Body of pancreas (tissue), 4 donors: Measurements from ENCODE around the gene CCDC71. TPM values are rescaled to one million over a fixed set of nuclear protein-coding genes. Genes with fewer than 3 reads are reported as not detected.

Experiments used
- ATAC-seq: fragments of 150-250 bp; one replicate; pipeline ENCODE4 v1.9.1; 2016
- DNase-seq, 4 donors: peaks; one replicate each; pipeline ENCODE4 v3.0.0-alpha.2; 2019
- H3K27ac ChIP-seq, 4 donors: fragments of 200-600 bp; sonication (generic); 1 replicate in 3 of 4; 2 replicates in 1 of 4; pipeline versions ENCODE4 v1.5.1 to v1.6.1; 2016 to 2019; ENCODE audit warnings: mild to moderate bottlenecking in 1 of 4, mixed read lengths in 1 of 4, moderate library complexity in 1 of 4
- H3K27me3 ChIP-seq, 2 donors: fragments of 200-600 bp; sonication (generic); one replicate each; pipeline ENCODE4 v1.6.0; 2016; ENCODE audit warnings: mild to moderate bottlenecking in 1 of 2
- H3K36me3 ChIP-seq, 2 donors: fragments of 200-600 bp; sonication (generic); replicated peaks in 1 of 2; 2 replicates each; pipeline ENCODE4 v1.5.1; 2016; ENCODE audit warnings: low read depth in 2 of 2; ENCODE audit not compliant: insufficient read depth in 1 of 2
- H3K4me1 ChIP-seq: fragments of 200-600 bp; sonication (generic); one replicate; pipeline ENCODE4 v1.6.0; 2016
- H3K4me3 ChIP-seq, 2 donors: fragments of 200-600 bp; sonication (generic); 1 replicate in 1 of 2; 2 replicates in 1 of 2; pipeline ENCODE4 v1.5.1; 2016 to 2019
- H3K9me3 ChIP-seq, 3 donors: fragments of 200-600 bp; sonication (generic); 1 replicate in 2 of 3; 2 replicates in 1 of 3; pipeline ENCODE4 v1.5.1; 2016
- CTCF ChIP-seq, 7 experiments: fragments of 450-650 bp in 4 of 7; fragments of 200-600 bp in 3 of 7; sonication (generic) in 3 of 7; IDR thresholded peaks; one replicate each; pipeline ENCODE4 v1.5.1; 2016 to 2019; ENCODE audit warnings: antibody characterized with exemption in 7 of 7
- POLR2A ChIP-seq, 3 donors: fragments of 450-650 bp; IDR thresholded peaks; one replicate each; pipeline ENCODE4 v1.6.1; 2016; ENCODE audit warnings: antibody characterized with exemption in 3 of 3, mild to moderate bottlenecking in 2 of 3
- WGBS, 2 donors: methylation state at CpG; one replicate each; pipeline ENCODE4 v1.1.5; 2017; 5-methylcytosine and 5-hydroxymethylcytosine counted together
- intact Hi-C: fragments of 100-400 bp; cut with DNase I; formaldehyde crosslinking; loops from one replicate; pipeline ENCODE4 v1.15.1; 2023
- total RNA-seq, 2 donors: library from RNA; depleted of rRNA; stranded (reverse); fragments of >200 nt; gene quantifications; one replicate each; pipeline ENCODE4 v1.1.0, GENCODE V29; 2016

The CCDC71 gene
- total RNA-seq, 2 donors from 2014 or later = 15.5 to 19.5 TPM

GRCh38 chr3:49174397-49174985, 8.4 kb upstream of the CCDC71 start:
- DNase-seq = no peak
- Histone ChIP-seq H3K4me3 (no peak overlapping the region), H3K36me3 (no peaks in the 10 kb centered on the region), H3K9me3 (no peaks in the 10 kb centered on the region), H3K27ac (no peak overlapping the region), H3K4me1 (peaks cover 35% of the 10 kb centered on the region), H3K27me3 (no peaks in the 10 kb centered on the region)
- no peak for ATAC-seq
- intact Hi-C loops = loop anchor here (10.0 kb wide), 1 partner anchor 100 kb away; the partner anchor contains the start of gene C3orf62
- WGBS, 2 donors = 94 to 100% methylated on average over 2 to 9 of the region's 9 CpGs
- TF ChIP-seq CTCF (IDR thresholded peaks at IDR 0.05) (no peak), POLR2A (IDR thresholded peaks at IDR 0.05) (no peak)

GRCh38 chr3:49173792-49174170, 7.7 kb upstream of the CCDC71 start:
- ATAC-seq (no peak), DNase-seq (no peak)
- H3K9me3 ChIP-seq = no peaks in the 10 kb centered on the region
- WGBS, 2 donors = 66 to 70% methylated on average over 4 of the region's 4 CpGs
- intact Hi-C loops = loop anchor here (10.0 kb wide), 1 partner anchor 101 kb away; the partner anchor contains the start of gene C3orf62
- peaks cover 35% of the 10 kb centered on the region for H3K4me1 ChIP-seq
- peak overlapping the region in 1 of 4 donors; percentile 53 for H3K27ac ChIP-seq
- H3K27me3 ChIP-seq = no peaks in the 10 kb centered on the region
- H3K4me3 ChIP-seq = no peak overlapping the region
- H3K36me3 ChIP-seq = no peaks in the 10 kb centered on the region
- TF ChIP-seq CTCF (IDR thresholded peaks at IDR 0.05) (no peak), POLR2A (IDR thresholded peaks at IDR 0.05) (no peak)

- intact Hi-C loops = loop anchor here (10.0 kb wide), 1 partner anchor 102 kb away; the partner anchor contains the start of gene C3orf62
- DNase-seq = peak in 3 of 4 donors; percentile 44 to 50 (median 49)
- WGBS, 2 donors = 33 to 67% methylated on average over 2 to 3 of the region's 3 CpGs
- H3K9me3 ChIP-seq = no peaks in the 10 kb centered on the region
- H3K4me3 ChIP-seq = no peak overlapping the region
- H3K27me3 ChIP-seq = no peaks in the 10 kb centered on the region
- peaks cover 35% of the 10 kb centered on the region for H3K4me1 ChIP-seq
- H3K27ac ChIP-seq = peak overlapping the region in 3 of 4 donors; percentile 39 to 78 (median 53)
- ATAC-seq = no peak
- H3K36me3 ChIP-seq = no peaks in the 10 kb centered on the region
- TF ChIP-seq CTCF (IDR thresholded peaks at IDR 0.05) = no peak
- no peak for TF ChIP-seq POLR2A (IDR thresholded peaks at IDR 0.05)
Measured at GRCh38 chr3:49173116-49173791, 7.1 kb upstream of the CCDC71 start.

GRCh38 chr3:49172551-49173041, 6.5 kb upstream of the CCDC71 start:
- 63 to 75% methylated on average over 1 to 6 of the region's 7 CpGs for WGBS, 2 donors
- intact Hi-C loops = loop anchor here (10.0 kb wide), 1 partner anchor 102 kb away; the partner anchor contains the start of gene C3orf62
- DNase-seq (peak in 1 of 4 donors; percentile 20), ATAC-seq (no peak)
- H3K9me3 ChIP-seq = no peaks in the 10 kb centered on the region
- H3K27ac ChIP-seq = peak overlapping the region in 3 of 4 donors; percentile 39 to 78 (median 53)
- peaks cover 35% of the 10 kb centered on the region for H3K4me1 ChIP-seq
- H3K36me3 ChIP-seq = no peaks in the 10 kb centered on the region
- H3K4me3 ChIP-seq = no peak overlapping the region
- no peak for TF ChIP-seq POLR2A (IDR thresholded peaks at IDR 0.05)
- TF ChIP-seq CTCF (IDR thresholded peaks at IDR 0.05) = no peak
- H3K27me3 ChIP-seq = no peaks in the 10 kb centered on the region
